ENCODE data around the gene NPL.

The NPL gene

GRCh38 chr1:182789138-182790076, at the start of gene NPL:
Gene NPL, plus strand, starts transcription at chr1:182789773. Its CDS starts 4,599 bp downstream, at chr1:182794372.
- DNase-seq: peak; percentile 52 to 79

DNA sequence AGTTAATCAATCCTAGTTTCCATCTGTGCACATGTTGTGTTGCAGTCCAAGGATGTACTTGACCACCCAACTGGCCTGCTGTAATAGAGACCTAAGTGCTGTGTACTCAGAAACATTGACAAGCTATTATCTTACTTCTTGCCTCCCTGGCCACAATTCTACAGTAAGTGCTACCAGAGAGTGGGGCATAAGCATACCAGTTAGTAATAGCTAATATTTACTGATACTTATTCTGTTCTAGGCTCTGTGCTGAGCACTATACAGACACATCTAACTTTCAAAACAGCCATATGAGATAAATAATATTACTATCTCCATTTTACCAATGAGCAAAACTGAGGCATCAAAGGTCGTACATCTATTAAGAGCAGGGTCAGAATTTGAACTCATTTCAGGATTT, 49.5 kb upstream of the NPL start:
- peak in 1 of 2 experiments; percentile 67 for DNase-seq

GRCh38 chr1:182742780-182743179, 46.8 kb upstream of the NPL start:
- DNase-seq: no peak

GRCh38 chr1:182752077-182752988, 37.2 kb upstream of the NPL start:
- no peak for DNase-seq

- DNase-seq: no peak
Measured at GRCh38 chr1:182754087-182754486, 35.5 kb upstream of the NPL start.

DNA sequence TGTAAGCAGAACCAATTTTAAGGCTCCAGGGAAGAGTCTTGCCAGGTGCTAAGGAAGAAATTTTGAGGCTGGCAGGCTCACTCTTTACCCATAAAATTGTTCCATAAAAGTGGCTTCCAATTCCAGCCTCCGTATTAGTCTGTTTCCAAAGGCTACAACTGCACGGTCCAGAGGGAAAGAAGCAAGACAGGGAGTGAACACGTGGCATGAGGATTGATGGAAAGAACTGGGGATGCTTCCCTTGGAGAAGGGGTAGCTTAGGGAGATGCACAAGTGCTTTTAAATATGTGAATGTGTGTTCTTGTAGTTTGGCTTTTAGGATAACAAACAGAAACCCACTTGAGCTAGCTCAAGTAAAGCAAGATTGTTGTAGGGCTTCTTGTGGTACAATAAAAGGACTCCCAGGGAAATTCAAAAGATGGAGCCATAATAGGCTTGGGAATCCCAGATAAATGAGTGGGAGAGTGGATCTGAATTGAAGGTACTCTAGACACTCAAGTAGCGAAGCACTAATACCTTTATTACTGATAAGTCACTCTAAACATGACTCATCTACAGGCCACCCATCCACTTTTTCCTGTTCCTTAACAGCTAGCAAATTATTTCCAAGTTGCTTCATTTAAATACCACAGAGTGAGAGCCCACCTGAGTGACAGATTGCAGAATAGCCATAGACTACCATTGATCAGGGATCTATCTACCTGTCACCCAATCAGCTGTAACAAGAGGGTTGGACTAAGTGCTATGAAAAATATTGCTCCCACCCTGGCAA, 34.8 kb upstream of the NPL start:
- no peak for DNase-seq

DNA sequence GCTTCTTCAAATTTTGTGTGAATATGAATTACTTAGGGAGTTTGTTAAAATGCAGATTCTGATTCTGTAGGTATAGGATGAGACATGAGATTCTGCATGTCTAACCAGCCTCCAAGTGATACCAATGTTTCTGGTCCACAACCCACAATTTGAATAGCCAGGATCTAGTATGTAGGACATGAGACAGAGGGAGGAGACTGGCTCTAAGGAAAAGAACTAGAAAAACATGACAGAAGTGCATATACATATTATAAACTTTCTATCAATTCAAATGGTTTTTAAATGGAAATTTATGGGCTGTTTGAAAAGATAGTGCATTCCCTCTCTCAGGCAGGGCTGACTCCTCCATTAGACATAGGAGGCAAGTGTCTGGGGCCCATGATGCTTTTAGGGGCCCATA, 33.9 kb upstream of the NPL start:
- DNase-seq: no peak

- DNase-seq: no peak
Measured at GRCh38 chr1:182756423-182756822, 33.1 kb upstream of the NPL start.

GRCh38 chr1:182761396-182762395, 27.9 kb upstream of the NPL start:
- DNase-seq: no peak

GRCh38 chr1:182762536-182762935, 27.0 kb upstream of the NPL start:
- no peak for DNase-seq

DNA sequence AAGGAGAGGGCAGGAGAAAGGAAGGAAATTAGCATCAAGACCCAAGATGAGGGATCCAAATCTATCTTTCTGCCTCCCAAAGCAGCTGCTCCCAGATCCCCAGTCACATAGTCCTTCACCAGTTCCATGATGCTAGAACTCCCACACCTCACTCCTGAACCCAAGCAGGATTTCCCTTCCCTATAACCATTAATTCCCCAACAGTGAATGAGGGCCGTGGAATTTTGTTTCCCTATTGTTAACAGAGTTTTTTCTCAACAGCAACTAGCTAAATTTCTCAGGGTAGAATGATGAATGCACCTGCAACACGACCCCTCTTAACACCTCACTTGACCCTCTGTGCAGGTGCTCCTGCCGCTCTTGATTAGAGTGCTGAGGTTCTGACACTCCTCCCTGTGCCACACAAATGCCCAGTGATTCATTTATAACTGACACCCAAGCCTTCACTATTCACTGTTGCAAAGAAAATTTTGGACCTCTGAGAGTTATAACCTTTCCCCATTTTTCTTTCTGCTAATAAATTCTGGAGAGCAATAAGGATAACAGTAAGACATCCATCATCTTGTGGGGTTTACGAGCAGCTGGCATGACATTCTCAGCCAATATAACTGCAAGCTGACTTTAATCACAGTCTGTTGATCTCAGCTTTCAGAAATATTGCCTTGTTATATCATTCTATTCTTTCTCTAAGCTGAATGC, 25.4 kb upstream of the NPL start:
- DNase-seq: peak in 1 of 2 experiments; percentile 59

- DNase-seq: peak in 1 of 2 experiments; percentile 11
Measured at GRCh38 chr1:182765391-182765790, 24.2 kb upstream of the NPL start.

GRCh38 chr1:182766050-182766449, 23.5 kb upstream of the NPL start:
- DNase-seq: no peak

DNA sequence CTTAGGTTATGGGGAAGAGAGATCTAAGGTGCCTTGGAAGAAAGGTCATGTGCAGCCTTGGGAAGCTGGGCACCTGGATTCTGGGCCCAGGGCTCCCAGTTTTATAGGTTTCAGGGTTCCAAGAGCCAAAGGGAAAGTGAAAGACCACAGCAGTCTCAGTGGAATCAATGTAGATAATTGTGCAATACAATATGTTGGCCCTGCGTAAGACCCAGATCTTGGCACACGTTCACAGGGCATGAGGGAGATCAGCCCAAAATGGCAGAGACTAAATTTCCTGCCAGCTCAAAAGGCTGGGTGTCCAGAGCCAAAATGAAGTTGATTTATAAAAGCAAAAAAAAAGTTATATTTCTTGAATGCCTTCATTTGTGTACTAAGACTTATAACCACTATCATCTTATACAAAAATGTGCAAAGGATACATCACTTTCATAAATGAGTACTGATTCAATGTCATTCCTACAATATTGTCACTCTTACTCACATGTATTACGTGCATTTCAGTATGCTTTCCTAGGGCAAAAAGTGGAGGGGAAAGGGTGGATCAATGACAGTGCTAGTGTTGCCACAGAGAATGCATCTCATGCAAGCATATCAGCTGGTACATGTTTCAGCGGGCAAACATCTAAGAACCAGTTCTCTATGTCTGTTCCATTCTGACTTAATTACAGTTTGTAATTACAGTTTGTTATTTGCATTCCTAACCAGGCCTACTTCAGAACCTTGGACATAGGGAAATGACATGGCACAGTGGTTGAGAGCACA, 22.5 kb upstream of the NPL start:
- no peak for DNase-seq

DNA sequence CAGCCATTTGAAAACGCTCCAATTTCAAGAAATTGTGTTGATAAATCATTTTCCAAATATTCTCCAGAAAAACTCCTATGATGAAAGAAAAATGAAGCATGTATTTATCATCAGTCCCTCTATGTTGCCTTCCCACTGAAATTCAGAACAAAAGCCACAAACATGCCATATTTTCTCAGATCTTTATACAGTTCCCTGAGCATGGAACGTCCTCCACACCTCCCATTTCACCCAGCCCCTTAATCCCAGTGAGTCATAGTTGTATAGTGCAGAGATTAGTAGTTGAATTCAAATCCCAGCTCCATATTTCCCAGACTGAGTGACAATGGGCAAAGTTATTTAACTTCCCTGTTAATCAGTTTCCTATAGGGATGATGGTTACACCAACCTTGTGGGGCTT, 20.6 kb upstream of the NPL start:
- peak in 1 of 2 experiments; percentile 2 for DNase-seq

GRCh38 chr1:182770232-182770631, 19.3 kb upstream of the NPL start:
- DNase-seq: no peak

GRCh38 chr1:182771187-182771984, 18.2 kb upstream of the NPL start:
- DNase-seq: no peak

- no peak for DNase-seq
Measured at GRCh38 chr1:182777386-182777785, 12.2 kb upstream of the NPL start.

DNA sequence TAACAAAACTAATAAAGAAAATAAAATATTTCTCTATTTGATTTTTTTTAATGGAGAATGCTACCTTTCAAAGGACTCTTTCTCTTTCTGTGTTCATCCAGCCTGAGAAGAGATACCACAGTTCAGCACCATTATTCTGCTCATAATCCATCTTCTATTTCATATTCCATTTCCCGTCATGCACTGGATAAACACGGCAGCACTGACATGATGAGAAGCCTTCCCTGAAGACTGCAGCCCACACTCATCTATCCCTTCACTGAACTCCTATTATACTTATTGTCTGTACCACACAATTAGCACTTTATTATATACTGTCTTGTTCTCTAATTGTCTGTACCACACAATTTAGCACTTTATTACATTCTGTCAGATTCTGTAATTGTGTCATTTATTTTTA, 10.7 kb upstream of the NPL start:
- DNase-seq: no peak
